Measurements from ENCODE around the gene KRTAP10-12. TPM values are rescaled to one million over a fixed set of nuclear protein-coding genes. Genes with fewer than 3 reads are reported as not detected.

Gene KRTAP10-12
- polyA plus RNA-seq, 2 of the 4 experiments (the other 2 are of a cell fraction) = not detected

DNA sequence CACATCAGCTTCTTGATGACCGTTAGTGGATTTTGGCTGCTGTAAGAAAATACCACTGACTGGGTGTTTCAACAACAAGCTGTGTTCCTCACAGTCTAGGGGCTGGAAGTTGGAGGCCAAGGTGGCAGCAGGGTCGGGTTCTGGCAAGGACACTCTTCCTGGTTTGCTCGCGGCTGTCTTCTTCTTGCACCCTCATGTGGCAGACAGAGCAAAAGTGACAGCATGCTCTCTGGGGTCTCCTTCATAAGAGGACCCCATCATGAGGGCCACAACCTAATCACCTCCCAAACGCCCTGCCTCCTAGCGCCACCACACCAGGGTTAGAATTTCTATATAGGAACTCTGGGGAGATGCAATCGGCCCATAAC, 33.0 kb downstream of the KRTAP10-12 start:
- TF ChIP-seq CHD2 (IDR thresholded peaks at IDR 0.05; ENCODE audit: low read length, partially characterized antibody) (no peak), ZC3H11A (IDR thresholded peaks at IDR 0.05) (no peak), NPAS2 (CRISPR knock-in tag; IDR thresholded peaks at IDR 0.05; ENCODE audit: borderline replicate concordance) (no peak), JUNB (IDR thresholded peaks at IDR 0.05) (no peak)
- TF ChIP-seq, protein P1, sequence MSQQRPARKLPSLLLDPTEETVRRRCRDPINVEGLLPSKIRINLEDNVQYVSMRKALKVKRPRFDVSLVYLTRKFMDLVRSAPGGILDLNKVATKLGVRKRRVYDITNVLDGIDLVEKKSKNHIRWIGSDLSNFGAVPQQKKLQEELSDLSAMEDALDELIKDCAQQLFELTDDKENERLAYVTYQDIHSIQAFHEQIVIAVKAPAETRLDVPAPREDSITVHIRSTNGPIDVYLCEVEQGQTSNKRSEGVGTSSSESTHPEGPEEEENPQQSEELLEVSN (IDR thresholded peaks at IDR 0.05; ENCODE audit: borderline replicate concordance, low read depth) = no peak
- no peak for FAIRE-seq
- Histone ChIP-seq H3K4me3 (no peak overlapping the region), H3K9me3 (no peaks in the 10 kb centered on the region), H3K4me1 (no peaks in the 10 kb centered on the region), H3K27ac (no peak overlapping the region), H3K4me2 (no peak overlapping the region)
- 62% methylated on average over 6 of the region's 7 CpGs for WGBS (ENCODE audit: missing lambda C conversion rate)
- no peak for ATAC-seq
- ChIA-PET CTCF (no interaction called here), POLR2A (no interaction called here)
- DNase-seq (ENCODE audit: low read depth in 1 of 2, low spot score in 1 of 2) = no peak

GRCh38 chr21:44730951-44731579, 34.1 kb downstream of the KRTAP10-12 start:
- POLR2A ChIA-PET = no interaction called here
- no peak overlapping the region for H3K4me3 ChIP-seq
- no peak overlapping the region for H3K27ac ChIP-seq
- H3K4me1 ChIP-seq = peaks cover 2% of the 10 kb centered on the region
- H3K4me2 ChIP-seq = no peak overlapping the region
- no peak for TF ChIP-seq HOXB13 (CRISPR knock-in tag; IDR thresholded peaks at IDR 0.05; ENCODE audit: low read depth)
- TF ChIP-seq, protein P2, sequence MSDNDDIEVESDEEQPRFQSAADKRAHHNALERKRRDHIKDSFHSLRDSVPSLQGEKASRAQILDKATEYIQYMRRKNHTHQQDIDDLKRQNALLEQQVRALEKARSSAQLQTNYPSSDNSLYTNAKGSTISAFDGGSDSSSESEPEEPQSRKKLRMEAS (IDR thresholded peaks at IDR 0.05) = no peak
- no peak for TF ChIP-seq RFX5 (IDR thresholded peaks at IDR 0.05)
- TF ChIP-seq EP300 (IDR thresholded peaks at IDR 0.05) = no peak
- TF ChIP-seq JUN (IDR thresholded peaks at IDR 0.05) = no peak
- no peak for TF ChIP-seq HMGXB4 (CRISPR knock-in tag; IDR thresholded peaks at IDR 0.05; ENCODE audit: borderline replicate concordance)
- CTCF ChIA-PET = interaction anchor here (0.7 to 1.9 kb wide), 3 partner anchors 221 to 349 kb away, joined by 3 to 7 read pairs (median 3); no protein-coding TSS in a partner anchor
- ATAC-seq (no peak), FAIRE-seq (no peak), DNase-seq (ENCODE audit: low read depth in 1 of 2, low spot score in 1 of 2) (no peak)
- WGBS (ENCODE audit: missing lambda C conversion rate) = 46% methylated on average over 9 of the region's 9 CpGs
- no peaks in the 10 kb centered on the region for H3K9me3 ChIP-seq

DNA sequence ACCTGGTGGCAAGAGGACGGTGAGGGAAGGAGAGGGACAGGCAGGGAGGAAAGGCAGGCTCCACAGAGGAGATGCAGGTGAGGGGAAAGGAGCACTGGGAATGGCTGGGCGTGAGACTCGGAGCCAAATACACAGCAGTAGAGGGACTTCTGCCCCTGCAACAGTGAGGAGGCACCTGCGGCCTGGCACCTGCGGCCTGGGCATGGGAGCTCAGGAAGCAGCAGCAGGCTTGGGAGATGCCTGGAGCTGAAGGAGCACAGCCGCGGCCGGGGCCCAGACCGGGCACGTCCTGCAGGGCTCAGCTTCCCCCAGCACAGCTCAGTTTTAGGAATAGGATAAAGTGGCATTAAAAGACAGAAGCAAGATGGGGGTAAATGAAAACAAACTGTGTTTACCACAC, 35.3 kb downstream of the KRTAP10-12 start:
- Histone ChIP-seq H3K4me1 (peaks cover 12% of the 10 kb centered on the region), H3K4me3 (no peak overlapping the region), H3K4me2 (no peak overlapping the region), H3K9me3 (no peaks in the 10 kb centered on the region), H3K27ac (no peak overlapping the region)
- FAIRE-seq (no peak), ATAC-seq (no peak), DNase-seq (ENCODE audit: low read depth in 1 of 2, low spot score in 1 of 2) (no peak)
- CTCF ChIA-PET = interaction anchor here (0.9 to 1.9 kb wide), 2 partner anchors 222 to 276 kb away, joined by 3 to 7 read pairs; no protein-coding TSS in a partner anchor
- 73% methylated on average over 10 of the region's 10 CpGs for WGBS (ENCODE audit: missing lambda C conversion rate)
- POLR2A ChIA-PET = no interaction called here
- TF ChIP-seq JUN (IDR thresholded peaks at IDR 0.05) (no peak), CBX8 (IDR thresholded peaks at IDR 0.05) (no peak), FOXS1 (CRISPR knock-in tag; IDR thresholded peaks at IDR 0.05) (no peak), BHLHE40 (IDR thresholded peaks at IDR 0.05; ENCODE audit: low read depth, low read length) (no peak), USF2 (IDR thresholded peaks at IDR 0.05) (no peak), RCOR1 (IDR thresholded peaks at IDR 0.05; ENCODE audit: low read depth, low read length) (no peak), POLR2A (IDR thresholded peaks at IDR 0.05; ENCODE audit: low read length) (no peak), CBX2 (IDR thresholded peaks at IDR 0.05; ENCODE audit: borderline replicate concordance, low read depth) (no peak)
- TF ChIP-seq, protein P3, sequence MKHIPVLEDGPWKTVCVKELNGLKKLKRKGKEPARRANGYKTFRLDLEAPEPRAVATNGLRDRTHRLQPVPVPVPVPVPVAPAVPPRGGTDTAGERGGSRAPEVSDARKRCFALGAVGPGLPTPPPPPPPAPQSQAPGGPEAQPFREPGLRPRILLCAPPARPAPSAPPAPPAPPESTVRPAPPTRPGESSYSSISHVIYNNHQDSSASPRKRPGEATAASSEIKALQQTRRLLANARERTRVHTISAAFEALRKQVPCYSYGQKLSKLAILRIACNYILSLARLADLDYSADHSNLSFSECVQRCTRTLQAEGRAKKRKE (CRISPR knock-in tag; IDR thresholded peaks at IDR 0.05; ENCODE audit: low read depth) = no peak
- TF ChIP-seq, protein P2 (IDR thresholded peaks at IDR 0.05) = no peak
